Suppressor macrophage (primary cell): ENCODE data around the gene MANEAL.

Experiments
- DNase-seq, 4 experiments: peaks; one replicate each; pipeline ENCODE4 v3.0.0-alpha.2; 2020 to 2022

Gene MANEAL

GRCh38 chr1:37792943-37793686 is 532 bp upstream of the MANEAL start:
- no peak for DNase-seq

GRCh38 chr1:37794372-37795339 is 1.0 kb downstream of the MANEAL start:
- DNase-seq, result peak in 2 of 4 experiments; percentile 12 to 17

GRCh38 chr1:37795340-37796125 is 1.9 kb downstream of the MANEAL start:
- DNase-seq, result peak; percentile 54 to 81 (median 64)

- DNase-seq, result no peak
Observed at GRCh38 chr1:37797750-37798345, 4.2 kb downstream of the MANEAL start.

GRCh38 chr1:37802439-37802838 is 8.8 kb downstream of the MANEAL start:
- no peak for DNase-seq

- DNase-seq, result no peak
Observed at GRCh38 chr1:37807220-37807554, 13.5 kb downstream of the MANEAL start.

GRCh38 chr1:37807555-37808368 is 14.1 kb downstream of the MANEAL start, which contains the start of the genes C1orf122 and YRDC:
Gene C1orf122, plus strand, starts transcription at chr1:37807790. Its CDS starts 615 bp downstream, at chr1:37808405.
Gene YRDC, minus strand, starts transcription at chr1:37808208. Its CDS starts 28 bp downstream, at chr1:37808180.
- peak; percentile 94 to 97 (median 96) for DNase-seq

- peak; percentile 66 to 88 (median 80) for DNase-seq
Observed at GRCh38 chr1:37808369-37809319, 15.0 kb downstream of the MANEAL start.

- DNase-seq, result peak in 3 of 4 experiments; percentile 29 to 52 (median 40)
Observed at GRCh38 chr1:37809942-37810341, 16.3 kb downstream of the MANEAL start.

- DNase-seq, result peak; percentile 85 to 88 (median 86)
Observed at GRCh38 chr1:37811027-37811655, 17.5 kb downstream of the MANEAL start.

- no peak for DNase-seq
Observed at GRCh38 chr1:37813529-37814145, 20.0 kb downstream of the MANEAL start.

- DNase-seq, result no peak
Observed at GRCh38 chr1:37814252-37814651, 20.6 kb downstream of the MANEAL start.

- DNase-seq, result no peak
Observed at GRCh38 chr1:37817481-37817880, 23.8 kb downstream of the MANEAL start.

- DNase-seq, result peak in 3 of 4 experiments; percentile 36 to 56 (median 47)
Observed at GRCh38 chr1:37821481-37821880, 27.8 kb downstream of the MANEAL start.

GRCh38 chr1:37822906-37823815 is 29.5 kb downstream of the MANEAL start:
- DNase-seq, result peak in 3 of 4 experiments; percentile 59 to 74 (median 63)

- peak in 2 of 4 experiments; percentile 24 to 51 for DNase-seq
Observed at GRCh38 chr1:37824001-37824400, 30.4 kb downstream of the MANEAL start.

GRCh38 chr1:37825506-37825905 is 31.9 kb downstream of the MANEAL start:
- DNase-seq, result peak; percentile 54 to 81 (median 74)
